Measurements from ENCODE around the gene EVI2A.
"Not testable (repeated sequence)": the region's sequence is repeated elsewhere in the genome, so short reads cannot be mapped to it uniquely, and the experiment has no call there.

Gene EVI2A

DNA sequence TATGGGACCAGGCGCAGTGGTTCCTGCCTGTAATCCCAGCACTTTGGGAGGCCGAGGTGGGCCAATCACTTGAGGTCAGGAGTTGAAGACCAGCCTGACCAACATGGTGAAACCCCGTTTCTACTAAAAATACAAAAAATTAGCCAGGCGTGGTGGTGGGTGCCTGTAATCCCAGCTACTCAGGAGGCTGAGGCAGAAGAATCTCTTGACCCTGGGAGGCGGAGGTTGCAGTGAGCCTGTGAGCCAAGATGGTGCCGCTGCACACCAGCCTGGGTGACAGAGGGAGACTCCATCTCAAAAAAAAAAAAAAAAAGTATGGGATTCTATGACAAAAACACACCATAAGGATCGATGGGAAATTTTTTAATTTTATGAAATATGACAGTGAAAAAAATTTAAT lies 9.2 kb downstream of the EVI2A start:
- not testable (repeated sequence) for DNase-seq (ENCODE audit: low read depth in 2 of 2)

DNA sequence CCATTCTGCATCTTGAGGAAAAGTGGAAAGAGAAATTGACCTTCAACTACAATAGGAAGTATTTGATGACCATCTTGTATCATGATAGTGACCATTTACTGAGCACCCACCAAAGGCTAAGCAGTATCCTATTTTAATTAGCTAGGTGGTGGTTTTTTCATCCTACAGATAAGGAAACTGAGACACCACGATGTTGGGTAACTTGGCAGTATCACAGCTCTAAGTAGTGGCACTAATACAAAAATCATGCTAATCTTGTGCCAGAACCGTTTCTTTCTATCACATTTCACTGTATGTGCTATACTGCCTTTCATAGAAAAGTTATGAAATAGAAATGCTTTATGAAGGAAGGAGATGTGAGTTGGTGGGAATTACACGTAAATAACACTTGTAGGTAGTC lies 9.9 kb downstream of the EVI2A start:
- no peak for DNase-seq (ENCODE audit: low read depth in 2 of 2)

DNA sequence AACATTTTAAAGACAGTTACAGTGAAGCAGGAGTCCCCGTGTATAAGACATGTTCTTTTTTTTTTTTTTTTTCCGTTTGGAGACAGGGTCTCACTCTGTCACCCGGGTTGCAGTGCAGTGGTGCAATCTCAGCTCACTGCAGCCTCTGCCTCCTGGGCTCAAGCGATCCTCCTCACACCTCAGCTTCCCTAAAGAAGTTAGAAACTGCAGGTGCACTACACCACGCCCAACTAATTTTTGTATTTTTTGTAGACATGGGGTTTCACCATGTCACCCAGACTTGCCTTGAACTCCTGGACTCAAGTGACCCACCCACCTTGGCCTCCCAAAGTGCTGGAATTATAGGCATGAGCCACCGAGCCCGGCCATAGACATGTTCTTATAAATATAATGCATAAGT lies 10.5 kb downstream of the EVI2A start:
- no peak for DNase-seq (ENCODE audit: low read depth in 2 of 2)

DNA sequence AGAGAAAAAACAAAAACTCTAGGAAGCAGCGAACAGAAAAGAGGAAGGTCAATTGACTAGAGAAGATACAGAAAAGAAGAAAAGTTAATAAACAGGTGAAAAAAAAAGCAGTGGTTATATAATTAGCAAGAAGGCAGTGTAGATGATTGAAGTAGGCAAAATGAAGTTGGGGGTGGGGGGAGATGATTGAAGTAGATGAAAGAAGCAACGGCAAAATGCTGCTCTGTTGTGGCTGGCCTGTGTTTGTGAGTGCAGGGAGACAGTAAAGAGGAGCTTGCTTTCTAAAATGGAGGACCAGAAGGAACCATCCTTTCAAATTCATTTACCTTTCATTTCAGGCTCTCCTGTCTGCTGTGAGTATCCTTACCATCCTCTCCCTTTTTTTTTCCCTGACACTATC lies 11.2 kb downstream of the EVI2A start:
- peak in 1 of 2 donors; percentile 25 for DNase-seq (ENCODE audit: low read depth in 2 of 2)

DNA sequence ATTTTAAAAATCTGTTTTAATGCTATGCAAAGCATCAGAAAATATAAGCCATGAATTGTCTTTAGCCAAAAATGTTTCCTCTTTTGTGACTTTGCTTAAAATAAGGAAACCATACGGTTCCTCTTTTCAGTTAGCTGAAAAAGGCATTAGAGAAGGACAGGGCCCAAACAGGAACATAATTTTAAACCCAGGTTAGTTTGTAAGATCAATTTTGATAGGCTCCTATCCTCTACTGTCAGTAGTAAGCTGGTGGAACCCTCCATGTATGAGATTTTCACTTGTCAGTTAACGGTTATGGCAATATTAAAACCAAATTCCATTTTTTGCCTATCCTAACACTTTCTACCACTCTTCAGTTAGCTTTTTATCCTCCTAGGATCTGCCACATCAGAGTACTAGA lies 11.9 kb downstream of the EVI2A start:
- DNase-seq (ENCODE audit: low read depth in 2 of 2) = no peak

DNA sequence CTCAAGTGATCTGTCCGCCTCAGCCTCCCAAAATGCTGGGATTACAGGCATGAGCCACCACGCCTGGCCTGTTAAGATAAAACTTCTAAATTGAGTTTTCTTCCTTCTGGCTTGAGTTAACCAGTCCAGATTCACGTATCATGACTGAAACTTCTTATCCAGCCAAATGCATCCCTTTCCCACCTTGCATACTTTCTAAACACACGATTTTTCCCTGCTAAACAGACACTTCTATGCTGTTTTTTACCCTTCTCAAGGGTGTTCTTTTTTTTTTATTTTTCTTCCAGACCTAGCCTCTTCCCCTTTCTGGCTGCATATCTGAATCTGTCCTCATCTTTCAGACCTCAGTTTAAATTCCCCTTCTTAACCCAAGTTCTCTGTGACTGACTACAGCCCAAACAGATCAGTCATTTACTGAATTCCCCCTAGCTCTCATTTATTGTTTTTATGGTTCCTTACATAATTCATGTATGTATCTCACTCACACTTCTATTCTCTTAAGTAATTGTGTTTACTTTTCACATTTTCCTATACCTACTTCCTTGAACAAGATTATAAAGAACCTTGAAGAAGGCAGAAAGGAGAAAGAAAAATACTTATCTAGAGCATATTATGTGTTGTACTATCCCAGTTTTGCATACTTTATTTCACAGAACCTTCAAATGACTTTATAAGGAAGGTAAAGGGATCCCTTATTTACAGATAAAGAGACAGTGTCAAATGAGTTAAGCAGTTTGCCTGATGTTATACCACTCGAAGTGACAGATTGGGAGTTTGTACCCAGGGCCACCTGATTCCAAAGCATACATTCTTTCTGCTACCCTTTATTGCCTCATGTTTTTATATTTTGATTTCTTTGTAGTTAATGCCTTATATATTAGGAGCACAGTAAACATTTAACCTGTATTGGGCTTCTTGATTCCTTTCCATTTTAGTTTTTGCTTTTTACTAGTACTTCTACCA lies 12.8 kb downstream of the EVI2A start:
- no peak for DNase-seq (ENCODE audit: low read depth in 2 of 2)

DNA sequence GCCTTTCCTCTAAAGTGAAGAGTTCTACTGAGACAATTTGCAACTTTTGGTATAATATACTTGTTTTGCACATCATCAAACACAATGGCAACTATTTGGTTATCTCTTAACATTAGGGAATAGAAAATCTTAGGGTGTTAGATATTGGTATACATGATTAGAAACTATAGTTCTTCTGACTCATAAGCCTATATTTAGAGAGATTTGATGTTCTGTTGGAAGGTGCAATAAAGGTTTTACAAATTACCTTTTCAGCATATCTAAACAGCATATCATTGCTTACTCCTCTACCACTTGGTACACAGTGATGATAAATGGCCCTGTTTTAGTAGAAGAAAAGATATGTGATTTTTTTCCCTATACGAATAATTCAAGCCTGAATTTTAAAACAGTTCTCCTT lies 13.8 kb downstream of the EVI2A start:
- no peak for DNase-seq (ENCODE audit: low read depth in 2 of 2)

DNA sequence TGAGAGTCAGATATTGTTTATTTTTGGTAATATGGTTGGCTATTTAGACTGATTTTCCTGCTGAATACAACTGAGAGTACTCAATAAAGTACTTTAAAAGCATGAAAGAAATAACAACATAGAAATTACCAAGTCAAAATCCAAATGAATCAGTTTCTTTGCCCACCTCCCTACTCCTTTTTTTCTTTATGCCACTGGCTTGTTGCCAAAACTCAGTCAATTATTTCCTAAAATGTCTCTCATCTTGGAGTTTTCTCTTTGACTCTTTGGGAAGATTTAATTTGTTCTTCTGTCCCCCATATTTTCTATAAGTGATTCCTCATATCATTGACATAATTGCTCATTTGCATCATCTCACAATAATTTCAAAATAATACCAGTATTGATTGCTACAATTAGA lies 21.8 kb downstream of the EVI2A start:
- DNase-seq (ENCODE audit: low read depth in 2 of 2) = no peak

DNA sequence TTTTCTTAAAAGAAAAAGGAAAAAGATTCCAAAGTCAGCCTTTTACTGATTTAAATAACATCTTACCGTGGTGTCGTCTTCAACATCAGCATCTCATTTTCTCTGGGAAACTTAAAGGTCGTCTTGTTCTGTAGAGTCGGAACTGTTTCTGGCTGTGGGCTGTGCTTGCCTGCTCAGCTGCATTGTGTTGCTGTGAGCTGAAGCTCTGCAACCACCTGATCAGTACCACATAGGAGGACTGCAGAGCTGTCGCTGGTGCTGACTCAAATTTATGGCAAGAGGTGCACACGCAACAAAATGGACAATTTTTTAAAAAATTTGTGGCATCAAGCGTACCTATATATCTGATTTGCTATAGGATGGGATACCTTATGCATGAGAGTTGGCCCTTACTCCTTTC lies 24.3 kb downstream of the EVI2A start, which contains the start of gene OMG:
OMG (minus strand) TSS at position 150 of the 400 bp plus-strand sequence. CDS start 908 bp downstream, outside the sequence.
- no peak for DNase-seq (ENCODE audit: low read depth in 2 of 2)

DNA sequence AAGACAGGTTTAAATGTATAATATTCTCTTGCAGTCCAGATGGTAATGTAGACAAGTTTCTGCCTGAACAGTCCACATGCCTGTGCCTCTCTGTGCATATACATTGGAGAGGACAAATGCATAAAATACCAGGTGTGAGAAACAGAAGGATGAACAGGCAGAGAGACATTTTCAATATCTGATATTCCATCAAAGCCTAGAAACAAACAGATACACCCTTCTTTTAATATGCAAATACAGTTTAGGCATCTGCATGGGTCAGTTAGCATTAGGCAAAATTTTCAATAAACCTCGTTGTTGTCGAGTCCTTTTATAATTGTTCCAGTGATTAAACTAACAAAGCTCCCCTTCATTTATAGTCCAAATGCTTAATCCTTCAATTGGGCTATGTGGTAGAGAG lies 25.3 kb downstream of the EVI2A start:
- no peak for DNase-seq (ENCODE audit: low read depth in 2 of 2)

DNA sequence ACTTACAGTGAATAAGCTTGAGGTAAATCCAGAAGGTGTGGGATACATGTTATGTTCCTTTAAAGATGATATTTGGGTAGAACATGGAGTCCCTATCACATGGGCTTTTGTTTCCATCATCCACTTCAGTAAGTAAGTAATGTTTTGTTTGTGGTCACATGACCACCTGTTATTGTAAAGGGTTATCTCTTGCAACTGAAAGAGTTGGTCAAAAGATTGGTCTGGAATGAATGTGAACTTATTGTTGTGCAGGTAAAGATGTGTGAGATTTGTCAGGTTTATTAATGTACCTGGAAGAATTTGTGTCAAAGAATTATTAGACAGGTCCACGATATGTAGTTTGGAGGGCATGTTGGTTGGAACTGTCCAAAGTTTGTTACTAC lies 25.9 kb downstream of the EVI2A start:
- no peak for DNase-seq (ENCODE audit: low read depth in 2 of 2)

DNA sequence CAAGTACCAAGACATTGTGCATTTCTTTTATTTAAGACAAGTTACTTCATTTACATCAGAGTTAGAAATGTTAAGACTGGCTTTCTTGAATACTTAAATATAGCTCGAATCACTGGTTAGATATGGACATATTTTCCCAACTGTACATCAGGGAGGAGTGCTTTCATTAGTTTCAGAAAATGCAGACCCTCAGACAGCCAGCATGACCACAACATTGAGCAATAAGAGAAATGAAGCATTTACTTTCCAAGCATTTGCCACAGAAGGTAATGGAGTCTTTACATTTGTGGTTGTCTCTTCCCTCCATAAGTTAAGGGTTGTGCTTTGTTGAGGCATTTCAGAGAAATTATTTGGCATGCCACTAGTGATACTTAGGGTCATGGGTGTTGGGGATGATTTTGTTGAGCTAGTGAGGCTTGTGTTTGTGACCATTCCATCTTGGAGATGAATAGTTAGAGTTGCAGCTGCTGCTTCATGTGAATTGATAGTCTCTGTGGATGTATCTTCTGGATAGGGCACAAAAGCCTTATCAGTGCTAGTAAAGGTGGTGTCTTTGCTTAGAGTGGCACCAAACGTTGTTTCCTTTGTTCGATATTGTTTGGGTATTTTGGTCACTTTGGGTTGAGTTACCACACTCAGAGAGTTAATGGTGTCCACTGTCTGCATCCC lies 26.5 kb downstream of the EVI2A start:
- no peak for DNase-seq (ENCODE audit: low read depth in 2 of 2)

DNA sequence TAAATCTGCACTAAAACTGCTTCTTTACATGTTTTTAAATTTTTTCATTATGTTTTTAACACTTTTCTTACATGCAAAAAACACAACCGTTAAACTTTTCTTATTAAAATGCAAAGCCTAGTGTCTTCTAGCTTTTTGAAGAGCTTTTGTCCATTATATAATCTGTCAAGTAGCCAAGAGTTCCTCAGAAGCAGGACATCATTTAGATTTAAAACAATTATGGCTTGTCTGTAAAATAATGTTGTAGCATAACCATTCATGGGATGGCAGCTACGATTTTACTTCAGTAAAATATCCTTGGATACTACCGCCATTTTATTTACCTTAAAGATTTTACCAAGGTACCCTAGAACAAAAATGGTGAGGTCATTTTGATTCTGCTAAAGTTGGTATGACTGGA lies 27.2 kb downstream of the EVI2A start:
- no peak for DNase-seq (ENCODE audit: low read depth in 2 of 2)

DNA sequence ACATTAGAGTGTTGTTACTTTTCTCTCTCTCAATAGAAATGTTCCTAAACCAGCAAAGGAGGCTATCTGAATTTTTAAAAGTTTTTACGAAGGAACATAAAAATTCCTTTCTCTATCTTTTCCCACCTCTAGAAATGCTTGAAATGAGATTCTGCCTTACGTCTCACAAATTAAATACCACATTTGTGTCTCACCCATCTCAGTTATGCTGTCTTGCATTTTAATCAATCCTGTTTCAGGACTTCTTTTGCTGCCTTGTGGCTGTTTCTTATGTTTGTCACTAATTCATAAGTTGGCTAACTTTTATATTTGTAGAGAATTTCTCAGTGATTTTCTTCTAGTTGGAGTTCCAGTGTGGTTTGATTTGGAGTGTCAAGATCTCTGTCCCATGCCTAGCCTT lies 27.8 kb downstream of the EVI2A start:
- DNase-seq (ENCODE audit: low read depth in 2 of 2) = no peak

DNA sequence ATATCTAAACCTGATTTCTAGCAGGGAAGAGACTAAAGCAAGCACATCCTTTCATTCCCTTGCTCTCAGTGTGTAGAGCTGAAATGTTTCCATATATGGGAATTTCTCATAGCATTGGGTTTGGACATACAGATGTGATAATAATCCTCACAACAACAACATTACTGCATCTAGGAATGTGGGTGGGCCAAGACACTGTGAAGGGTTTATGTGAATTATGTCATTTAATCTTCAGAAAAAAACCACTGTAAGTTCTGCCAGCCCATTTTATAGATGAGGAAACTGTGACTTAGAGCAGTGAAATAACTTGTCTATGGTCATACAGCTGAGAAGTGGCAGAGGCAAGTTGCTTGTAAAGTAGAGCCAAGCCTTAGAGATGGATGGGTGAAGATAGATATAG lies 29.6 kb downstream of the EVI2A start:
- DNase-seq (ENCODE audit: low read depth in 2 of 2) = no peak

DNA sequence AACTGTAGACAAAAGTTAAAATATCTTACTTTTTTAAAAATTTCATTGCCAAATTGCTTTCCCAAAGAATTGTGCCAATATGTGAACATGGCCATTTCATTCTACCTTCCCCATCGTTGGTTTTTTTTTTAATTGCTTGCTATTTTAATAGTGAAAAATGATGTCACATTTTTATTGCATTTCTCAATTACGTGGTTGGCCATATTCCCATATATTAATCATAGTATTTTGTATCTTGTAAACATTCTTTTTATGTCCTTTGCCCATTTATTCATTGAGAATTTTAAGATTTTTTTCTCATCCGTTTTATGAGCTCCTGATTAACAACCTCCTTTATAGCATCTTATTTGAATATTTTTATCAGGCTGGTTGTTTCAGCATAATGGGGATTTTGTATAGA lies 31.6 kb downstream of the EVI2A start:
- no peak for DNase-seq (ENCODE audit: low read depth in 2 of 2)

DNA sequence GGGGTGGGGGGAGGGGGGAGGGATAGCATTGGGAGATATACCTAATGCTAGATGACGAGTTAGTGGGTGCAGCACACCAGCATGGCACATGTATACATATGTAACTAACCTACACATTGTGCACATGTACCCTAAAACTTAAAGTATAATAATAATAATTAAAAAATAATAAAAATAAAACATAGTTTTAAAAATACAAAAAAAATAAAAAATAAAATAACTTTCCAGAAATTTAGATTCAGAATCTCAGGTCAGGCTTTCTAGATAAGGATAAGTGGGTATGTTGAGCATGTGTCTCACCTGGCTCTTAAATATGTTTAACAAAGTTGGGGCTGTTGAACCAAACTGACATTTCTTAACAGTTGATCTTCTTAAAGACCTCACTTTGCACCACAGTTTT lies 33.5 kb downstream of the EVI2A start:
- DNase-seq (ENCODE audit: low read depth in 2 of 2) = not testable (repeated sequence)

DNA sequence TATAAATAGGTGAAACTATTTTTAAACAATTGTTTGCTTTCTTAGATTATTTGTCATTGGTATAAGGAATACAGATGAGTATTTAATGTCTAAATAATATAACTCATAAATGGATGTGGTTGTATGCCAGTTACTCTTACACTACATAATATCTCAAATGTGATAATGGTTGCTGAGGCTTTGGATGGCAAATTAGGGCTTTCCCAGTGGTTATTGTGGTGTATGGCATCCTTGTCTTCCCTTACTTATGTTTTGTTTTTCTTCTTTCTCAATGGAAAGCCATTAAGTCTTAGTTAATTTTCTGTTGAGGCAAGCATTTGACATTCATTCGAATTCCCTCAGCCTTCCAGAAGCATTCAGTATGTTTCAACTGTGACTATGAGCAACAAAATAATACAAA lies 34.8 kb downstream of the EVI2A start:
- DNase-seq (ENCODE audit: low read depth in 2 of 2) = no peak

DNA sequence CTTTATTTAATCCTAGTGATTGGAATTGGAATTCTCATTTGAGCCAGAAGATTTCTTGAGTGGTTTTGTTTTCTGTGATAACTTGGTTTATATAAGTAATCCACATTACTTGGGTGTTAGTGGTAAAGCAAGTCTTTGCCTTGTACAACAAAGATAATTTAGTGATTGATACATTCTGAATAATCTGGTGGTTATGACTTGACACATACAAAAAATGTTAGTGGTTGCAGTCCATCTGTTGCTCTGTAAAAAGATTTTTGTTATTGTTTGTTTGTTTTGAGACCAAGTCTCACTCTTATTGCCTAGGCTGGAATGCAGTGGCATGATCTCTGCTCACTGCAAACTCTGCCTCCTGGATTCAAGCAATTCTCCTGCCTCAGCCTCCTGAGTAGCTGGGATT lies 37.6 kb downstream of the EVI2A start:
- DNase-seq (ENCODE audit: low read depth in 2 of 2) = no peak

DNA sequence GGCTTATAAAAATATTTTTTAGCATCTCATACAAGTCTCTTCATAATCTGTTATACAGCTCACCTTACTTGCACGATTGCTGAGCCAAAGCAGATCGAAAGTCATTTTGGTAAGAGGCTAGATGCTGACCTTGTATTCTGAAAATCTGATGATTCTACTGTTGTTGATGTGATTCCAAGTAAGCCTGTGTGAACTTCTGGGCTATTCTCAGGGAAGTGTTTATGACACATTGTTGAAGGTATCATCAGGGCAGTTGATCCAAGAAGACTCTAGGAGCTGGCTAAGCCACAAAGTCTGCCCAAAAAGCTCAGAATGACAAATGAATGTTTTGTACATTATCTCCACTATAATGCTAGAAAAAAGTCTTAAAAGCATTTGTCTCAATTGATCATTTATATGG lies 40.4 kb downstream of the EVI2A start:
- DNase-seq (ENCODE audit: low read depth in 2 of 2) = no peak

DNA sequence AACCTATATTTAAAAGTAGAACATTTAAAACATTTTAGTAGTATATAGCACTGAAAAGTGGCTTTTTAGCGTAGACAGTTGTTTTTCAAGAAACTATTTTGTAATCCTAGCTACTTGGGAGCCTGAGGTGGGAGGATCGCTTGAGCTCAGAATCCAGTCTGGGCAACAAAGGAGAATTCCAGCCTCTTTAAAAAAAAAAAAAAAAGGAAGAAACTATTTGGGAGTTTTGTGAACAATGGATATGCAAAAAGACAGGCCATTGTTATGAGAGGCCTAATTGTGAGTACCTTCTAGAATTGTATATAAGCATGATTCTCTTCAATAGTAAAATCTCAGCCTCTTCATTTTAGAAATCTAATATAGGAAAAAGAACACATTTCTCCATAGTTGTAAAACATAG lies 42.0 kb downstream of the EVI2A start:
- no peak for DNase-seq (ENCODE audit: low read depth in 2 of 2)

DNA sequence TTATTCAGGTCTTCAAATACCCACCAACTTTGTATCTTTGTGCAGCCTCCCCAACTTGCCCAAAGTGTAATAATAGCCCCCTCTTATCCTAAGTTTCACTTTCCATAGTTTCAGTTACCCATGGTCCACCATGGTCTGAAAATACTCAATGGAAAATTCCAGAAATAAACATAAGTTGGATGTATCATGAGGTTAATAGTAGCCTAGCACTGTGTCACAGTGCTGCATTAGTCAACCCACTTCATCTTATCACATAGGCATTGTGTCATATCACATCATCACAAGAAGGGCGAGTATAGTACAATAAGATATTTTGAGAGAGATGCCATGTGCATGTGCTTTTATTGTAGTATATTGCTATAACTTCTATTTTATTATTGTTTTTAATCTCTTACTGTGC lies 46.3 kb downstream of the EVI2A start:
- DNase-seq (ENCODE audit: low read depth in 2 of 2) = no peak

DNA sequence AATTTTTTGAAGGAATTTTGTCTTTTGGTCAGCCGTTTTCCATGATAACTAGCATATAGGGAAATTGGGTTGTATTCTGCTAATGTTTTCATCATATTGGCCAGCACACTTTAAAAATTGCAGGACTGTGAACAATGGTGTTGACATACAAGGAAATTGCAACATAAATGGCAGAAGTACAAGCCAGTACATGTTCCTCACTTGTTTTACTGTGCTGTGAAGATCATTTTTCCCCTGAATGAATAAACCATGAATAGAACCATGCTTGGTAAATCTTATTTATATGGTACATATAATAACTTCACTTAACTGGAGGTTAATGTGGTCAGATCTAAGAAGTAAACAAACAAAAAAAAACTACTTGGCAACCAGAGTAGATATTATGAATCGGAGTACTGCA lies 47.2 kb downstream of the EVI2A start:
- no peak for DNase-seq (ENCODE audit: low read depth in 2 of 2)

Measured in activated CD8-positive, alpha-beta memory T cell treated with anti-CD3 and anti-CD28 coated beads for 4 hours (primary cell).